GM18951 (cell line): Measurements from ENCODE around the gene SLC4A2.
"Not testable (repeated sequence)": the region's sequence is repeated elsewhere in the genome, so short reads cannot be mapped to it uniquely, and the experiment has no call there.

Experiments used
- POLR2A ChIP-seq: IDR thresholded peaks from 4 replicates; pipeline ENCODE4 v1.6.1; 2011; ENCODE audit warnings: mild to moderate bottlenecking; ENCODE audit not compliant: insufficient read length, insufficient read depth; ENCODE audit errors: extremely low read depth
- in situ Hi-C: fragments of 300-500 bp; cut with MboI; formaldehyde crosslinking; loops from one replicate; pipeline ENCODE4 v1.12.0; 2022; ENCODE audit warnings: low sequenced_read_pairs, mixed read lengths, inconsistent platforms; ENCODE audit not compliant: unreplicated experiment

The SLC4A2 gene

GRCh38 chr7:151059367-151060112 lies at the start of gene SLC4A2:
TSS of gene SLC4A2 (plus strand) at chr7:151059589. CDS start at chr7:151061988, 2,399 bp downstream.
- in situ Hi-C loops, result no loop called here
- TF ChIP-seq POLR2A, result peak; percentile 66

GRCh38 chr7:151010037-151010306 lies 49.4 kb upstream of the SLC4A2 start:
- no peak for TF ChIP-seq POLR2A
- in situ Hi-C loops, result no loop called here

GRCh38 chr7:151010307-151011096 lies 48.9 kb upstream of the SLC4A2 start:
- no peak for TF ChIP-seq POLR2A
- in situ Hi-C loops, result no loop called here

- no peak for TF ChIP-seq POLR2A
- in situ Hi-C loops, result no loop called here
Observed at GRCh38 chr7:151011097-151011409, 48.3 kb upstream of the SLC4A2 start.

- in situ Hi-C loops, result not testable (repeated sequence)
Observed at GRCh38 chr7:151011616-151012015, 47.8 kb upstream of the SLC4A2 start.

GRCh38 chr7:151012031-151012692 lies 47.2 kb upstream of the SLC4A2 start:
- no peak for TF ChIP-seq POLR2A
- in situ Hi-C loops, result no loop called here

GRCh38 chr7:151012911-151013347 lies 46.5 kb upstream of the SLC4A2 start:
- in situ Hi-C loops, result no loop called here
- TF ChIP-seq POLR2A, result no peak

GRCh38 chr7:151013356-151013732 lies 46.0 kb upstream of the SLC4A2 start:
- no peak for TF ChIP-seq POLR2A
- in situ Hi-C loops, result no loop called here

- in situ Hi-C loops, result no loop called here
- peak; percentile 27 for TF ChIP-seq POLR2A
Observed at GRCh38 chr7:151013733-151014497, 45.5 kb upstream of the SLC4A2 start.

- TF ChIP-seq POLR2A, result no peak
- in situ Hi-C loops, result no loop called here
Observed at GRCh38 chr7:151014950-151015349, 44.4 kb upstream of the SLC4A2 start.

GRCh38 chr7:151015967-151016366 lies 43.4 kb upstream of the SLC4A2 start:
- in situ Hi-C loops, result no loop called here
- TF ChIP-seq POLR2A, result no peak

GRCh38 chr7:151016505-151016904 lies 42.9 kb upstream of the SLC4A2 start:
- in situ Hi-C loops, result no loop called here
- TF ChIP-seq POLR2A, result no peak

- TF ChIP-seq POLR2A, result no peak
- in situ Hi-C loops, result no loop called here
Observed at GRCh38 chr7:151016942-151017341, 42.4 kb upstream of the SLC4A2 start.
